ENCODE results near the gene TIGD6.
A peak's percentile ranks its signal among the peaks of the same experiment; 100 is the strongest.

DNA sequence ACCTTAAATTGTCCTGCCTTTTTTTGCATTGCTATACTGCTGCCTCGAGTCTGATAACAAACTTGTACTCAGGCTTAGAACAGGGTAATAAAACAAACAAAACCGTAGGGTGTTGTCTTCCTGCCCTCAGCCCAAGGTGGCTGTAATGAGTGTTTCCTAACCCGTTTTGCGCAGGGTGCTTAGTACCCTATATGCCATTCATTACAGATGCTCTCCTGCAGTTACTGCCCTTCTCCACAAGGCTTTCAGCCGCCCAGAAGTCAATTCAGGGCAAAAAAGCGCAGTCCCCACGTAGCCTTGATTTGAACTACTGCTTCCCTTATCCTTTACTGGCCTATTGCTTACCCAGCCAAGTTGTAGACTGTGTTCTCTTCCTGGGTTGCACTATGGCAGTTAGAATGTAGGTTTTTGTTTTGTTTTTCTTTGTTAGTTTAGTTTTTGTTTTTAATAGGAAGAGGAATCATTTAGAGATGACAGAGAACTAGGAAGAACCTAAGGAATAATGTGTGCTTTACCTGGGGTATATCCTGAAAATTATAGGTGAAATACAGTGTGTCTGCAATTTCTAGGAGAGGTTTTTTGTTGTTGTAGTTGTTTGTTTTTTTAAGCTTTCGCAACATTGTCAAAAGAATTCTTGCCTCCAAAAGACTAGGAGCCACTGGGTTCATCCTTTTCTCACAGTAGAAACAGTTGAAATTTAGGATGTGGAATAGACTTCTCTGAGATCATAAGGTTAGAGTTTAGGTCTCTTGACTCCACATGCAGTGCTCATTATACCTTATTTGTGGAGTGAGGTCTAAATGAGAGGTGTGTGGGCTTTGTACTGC, 1.4 kb upstream of the TIGD6 start:
- TF ChIP-seq, protein P1, sequence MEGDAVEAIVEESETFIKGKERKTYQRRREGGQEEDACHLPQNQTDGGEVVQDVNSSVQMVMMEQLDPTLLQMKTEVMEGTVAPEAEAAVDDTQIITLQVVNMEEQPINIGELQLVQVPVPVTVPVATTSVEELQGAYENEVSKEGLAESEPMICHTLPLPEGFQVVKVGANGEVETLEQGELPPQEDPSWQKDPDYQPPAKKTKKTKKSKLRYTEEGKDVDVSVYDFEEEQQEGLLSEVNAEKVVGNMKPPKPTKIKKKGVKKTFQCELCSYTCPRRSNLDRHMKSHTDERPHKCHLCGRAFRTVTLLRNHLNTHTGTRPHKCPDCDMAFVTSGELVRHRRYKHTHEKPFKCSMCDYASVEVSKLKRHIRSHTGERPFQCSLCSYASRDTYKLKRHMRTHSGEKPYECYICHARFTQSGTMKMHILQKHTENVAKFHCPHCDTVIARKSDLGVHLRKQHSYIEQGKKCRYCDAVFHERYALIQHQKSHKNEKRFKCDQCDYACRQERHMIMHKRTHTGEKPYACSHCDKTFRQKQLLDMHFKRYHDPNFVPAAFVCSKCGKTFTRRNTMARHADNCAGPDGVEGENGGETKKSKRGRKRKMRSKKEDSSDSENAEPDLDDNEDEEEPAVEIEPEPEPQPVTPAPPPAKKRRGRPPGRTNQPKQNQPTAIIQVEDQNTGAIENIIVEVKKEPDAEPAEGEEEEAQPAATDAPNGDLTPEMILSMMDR (IDR thresholded peaks at IDR 0.05), result peak; percentile 43 to 62 (median 48)
- no peak for TF ChIP-seq POLR2A (IDR thresholded peaks at IDR 0.05)
